ENCODE results near the gene RBM8A.

RBM8A gene

GRCh38 chr1:145871994-145872924 lies 55.0 kb downstream of the RBM8A start:
- no peak for DNase-seq

Data from NCI-H446 (cell line).